A204.1 (cell line): ENCODE measurements around the gene GALT.

ENCODE experiments used
- FAIRE-seq: peaks from 2 replicates; lab custom pipeline; 2012; peaks lifted over from hg19 to GRCh38; lab: Jason Lieb, UNC

The GALT gene

GRCh38 chr9:34684816-34685215, 38.3 kb downstream of the GALT start:
- FAIRE-seq = no peak

DNA sequence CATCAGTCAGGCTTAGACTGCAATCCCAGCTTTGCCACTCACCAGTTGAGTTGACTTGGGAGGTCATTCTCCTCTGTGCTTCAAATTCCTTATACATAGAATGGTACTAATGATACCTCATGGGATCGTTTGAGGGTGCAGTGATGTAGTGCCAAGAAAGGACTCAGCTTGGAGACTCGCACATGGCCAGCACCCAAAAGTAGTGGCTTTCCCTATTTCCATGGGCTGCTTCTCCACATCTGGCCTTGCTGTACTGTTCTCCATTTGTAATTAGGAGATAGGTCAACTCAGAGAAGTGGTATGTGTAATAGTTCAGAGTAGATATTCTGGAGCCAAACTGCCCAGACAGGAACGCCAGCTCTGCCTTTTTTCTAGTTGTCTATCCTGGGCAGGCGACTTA, 39.1 kb downstream of the GALT start:
- FAIRE-seq = no peak

DNA sequence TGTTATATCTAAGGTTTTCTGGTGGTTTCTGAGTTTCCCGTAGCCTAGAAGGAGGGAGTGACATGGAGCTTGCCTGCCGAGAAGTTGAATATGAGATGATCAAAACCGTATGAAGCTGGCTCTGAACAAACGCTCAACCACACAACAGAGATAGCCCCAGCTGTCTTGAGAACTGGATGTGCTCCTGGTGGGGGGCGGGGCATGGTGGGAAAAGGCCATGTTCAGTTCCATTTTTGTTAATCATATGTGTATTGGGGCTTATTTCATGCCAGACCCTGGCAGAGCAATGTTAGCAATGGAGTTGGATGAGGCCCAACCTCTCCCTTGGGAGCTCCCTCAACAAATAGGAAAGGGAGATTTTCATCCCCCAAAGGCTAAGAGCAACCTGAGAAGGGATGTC, 39.8 kb downstream of the GALT start:
- FAIRE-seq = no peak

DNA sequence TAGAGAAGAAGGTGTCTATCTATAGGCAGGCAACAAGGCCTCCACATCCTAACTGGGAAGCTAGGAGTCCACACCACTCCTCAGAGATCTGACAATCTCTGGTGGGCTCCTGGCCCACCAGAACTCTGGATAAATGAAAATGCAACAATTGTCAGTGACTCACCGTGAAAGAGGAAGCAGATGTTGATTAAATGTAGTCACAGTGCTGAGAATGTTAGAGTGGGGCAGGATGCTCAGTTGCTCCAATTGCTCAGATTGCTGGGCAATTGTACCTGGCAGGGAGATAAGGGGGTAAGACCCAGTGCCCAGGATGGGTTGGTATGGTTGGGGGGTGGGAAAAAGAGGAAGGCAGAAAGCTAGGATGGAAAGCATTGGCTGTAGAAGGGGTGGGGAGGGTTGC, 40.3 kb downstream of the GALT start:
- no peak for FAIRE-seq

DNA sequence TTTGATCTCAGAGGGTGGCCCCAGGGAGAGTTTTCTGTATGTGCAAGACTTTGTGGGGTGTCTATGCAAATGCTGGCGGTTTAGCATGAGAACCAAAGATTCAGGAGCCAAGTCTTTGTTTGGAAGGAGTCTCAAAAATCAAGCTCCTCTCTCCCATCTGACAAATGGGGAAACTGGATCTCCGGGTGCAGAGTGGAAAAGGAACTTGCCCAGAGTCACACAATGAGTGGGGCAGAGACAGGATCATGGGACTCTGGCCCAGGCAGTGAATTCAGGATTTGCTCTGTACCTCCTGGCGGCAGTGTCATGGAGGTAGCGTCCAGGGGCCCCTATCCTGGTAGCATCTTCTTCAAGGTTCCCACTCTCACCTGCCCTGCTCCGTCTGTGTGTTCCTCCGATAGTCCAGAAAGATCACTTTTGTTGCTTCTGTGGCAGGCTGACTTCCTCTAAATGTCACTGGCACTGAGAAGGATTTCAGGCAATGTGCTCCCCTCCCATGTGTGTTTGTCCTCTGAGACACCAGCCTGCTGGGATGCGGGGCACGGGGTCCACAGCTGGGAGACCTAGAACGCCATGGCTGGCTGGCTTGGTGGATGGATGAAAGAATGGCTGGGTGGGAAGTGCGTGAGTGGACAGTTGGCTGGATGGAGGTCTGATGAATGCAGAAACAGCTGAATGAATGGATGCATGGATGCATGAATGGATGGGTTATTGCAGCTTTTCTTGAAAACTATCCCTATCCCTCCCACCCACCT, 41.0 kb downstream of the GALT start:
- FAIRE-seq = no peak

GRCh38 chr9:34688329-34689115, 42.0 kb downstream of the GALT start:
- FAIRE-seq = no peak

GRCh38 chr9:34689116-34689470, 42.6 kb downstream of the GALT start:
- no peak for FAIRE-seq

- FAIRE-seq = no peak
These were observed 43.0 kb downstream of the GALT start for GRCh38 chr9:34689512-34689911.

DNA sequence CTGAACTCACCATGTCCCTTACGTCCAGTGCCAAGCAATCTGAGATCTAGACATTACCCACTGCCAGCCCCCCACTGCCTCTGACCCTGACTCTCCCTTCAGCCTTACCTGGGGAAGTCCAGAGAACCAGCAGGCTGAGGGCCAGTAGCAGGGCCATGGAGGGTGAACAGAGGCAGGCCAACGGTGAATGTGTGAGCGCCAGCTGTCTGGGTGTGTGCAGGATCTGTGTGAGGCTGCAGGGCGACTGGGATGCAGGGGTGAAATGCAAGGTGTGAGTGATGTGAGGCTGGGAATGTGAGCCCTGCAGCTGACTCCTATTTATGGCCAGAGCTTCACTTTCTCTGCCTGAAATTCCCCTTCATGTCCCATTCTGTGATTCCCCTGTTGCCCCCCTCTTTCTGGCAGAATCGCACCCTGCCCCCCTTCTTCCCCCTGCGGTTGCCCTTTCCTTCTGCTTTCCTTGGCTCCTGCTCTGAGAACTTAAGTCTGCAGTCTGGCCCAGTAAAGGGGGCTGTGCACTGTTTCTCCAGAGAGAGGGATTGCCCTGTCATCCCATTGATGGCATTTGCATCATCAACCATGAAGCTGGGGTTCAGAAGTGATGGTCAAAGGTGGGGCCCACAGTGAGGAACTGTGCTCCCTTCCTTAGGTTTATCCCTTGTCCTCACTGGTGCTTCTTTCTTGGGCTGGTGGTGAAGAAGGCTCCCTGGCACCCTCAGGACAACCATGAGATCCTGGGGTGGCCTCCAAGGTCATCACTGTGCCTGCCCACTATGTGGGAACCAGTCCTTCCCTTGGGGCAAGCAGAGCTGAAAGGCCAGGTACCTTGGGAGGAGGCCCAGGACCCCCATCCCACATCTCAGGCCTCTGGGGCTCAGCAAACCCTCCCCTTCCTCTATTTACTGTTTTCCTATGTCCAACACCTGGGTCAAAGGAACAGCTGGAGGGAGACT, 44.8 kb downstream of the GALT start, which contains the start of gene CCL19:
Gene CCL19 (minus strand): TSS at position 294 of the 953 bp plus-strand sequence. CDS start 137 bp downstream, at position 157.
- FAIRE-seq = no peak

DNA sequence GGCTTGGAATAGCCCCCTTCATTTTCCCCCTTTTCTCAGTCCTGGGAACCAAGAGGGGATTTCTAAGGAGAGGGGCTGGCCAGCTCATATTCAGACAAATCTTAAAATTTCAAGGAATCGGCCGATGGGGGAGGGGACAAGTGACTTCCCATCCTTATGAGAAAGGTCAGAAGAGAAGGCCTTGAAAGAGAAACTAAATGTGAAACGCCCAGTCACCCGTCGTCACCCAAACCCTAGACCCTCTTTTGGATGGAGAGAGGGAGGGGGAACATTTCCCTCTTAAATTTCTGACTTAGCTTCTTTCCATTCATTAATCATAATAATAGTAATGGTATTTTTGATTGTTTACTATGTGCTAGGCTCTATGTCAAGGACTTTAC, 45.5 kb downstream of the GALT start:
- no peak for FAIRE-seq

- FAIRE-seq = no peak
These were observed 47.1 kb downstream of the GALT start for GRCh38 chr9:34693560-34693959.

GRCh38 chr9:34694811-34695210, 48.3 kb downstream of the GALT start:
- no peak for FAIRE-seq
